Omental fat pad (tissue), 4 donors: Measurements from ENCODE around the gene SLAMF6. TPM values are rescaled to one million over a fixed set of nuclear protein-coding genes. Genes with fewer than 3 reads are reported as not detected.
"Not testable (repeated sequence)": the region's sequence is repeated elsewhere in the genome, so short reads cannot be mapped to it uniquely, and the experiment has no call there.

Experiments
- ATAC-seq: fragments of 150-250 bp; one replicate; pipeline ENCODE4 v1.9.1; 2016; ENCODE audit warnings: mild to moderate bottlenecking, moderate library complexity; ENCODE audit not compliant: low FRiP score
- DNase-seq: peaks from one replicate; pipeline ENCODE4 v3.0.0-alpha.2; 2019; ENCODE audit warnings: low spot score
- CTCF ChIP-seq, 3 donors: fragments of 450-650 bp; IDR thresholded peaks; one replicate each; pipeline ENCODE4 v1.5.1; 2016 to 2017; ENCODE audit warnings: antibody characterized with exemption in 3 of 3, mild to moderate bottlenecking in 3 of 3, moderate library complexity in 2 of 3
- total RNA-seq, 4 donors: library from RNA; depleted of rRNA; stranded (reverse); fragments of >200 nt; gene quantifications; one replicate each; pipeline ENCODE4 v1.1.0, GENCODE V29; 2016

The SLAMF6 gene
- total RNA-seq, 4 donors from 2014 or later: 1.5 to 4.9 (median 2.9) TPM

GRCh38 chr1:160519642-160520435, 3.2 kb downstream of the SLAMF6 start:
- DNase-seq: no peak
- no peak for TF ChIP-seq CTCF (IDR thresholded peaks at IDR 0.05)
- ATAC-seq: no peak

DNA sequence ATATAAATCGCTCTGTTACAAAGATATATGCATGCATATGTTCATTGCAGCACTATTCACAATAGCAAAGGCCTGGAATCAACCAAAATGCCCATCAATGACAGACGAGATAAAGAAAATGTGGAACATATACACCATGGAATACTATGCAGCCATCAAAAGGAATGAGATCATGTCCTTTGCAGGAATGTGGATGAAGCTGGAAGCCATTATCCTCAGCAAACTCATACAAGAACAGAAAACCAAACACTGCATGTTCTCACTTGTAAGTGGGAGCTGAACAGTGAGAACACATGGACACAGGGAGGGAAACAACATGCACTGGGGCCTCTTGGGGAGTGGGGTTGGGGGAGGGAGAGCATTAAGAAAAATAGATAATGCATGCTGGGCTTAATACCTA, 5.5 kb downstream of the SLAMF6 start:
- not testable (repeated sequence) for DNase-seq, ATAC-seq

DNA sequence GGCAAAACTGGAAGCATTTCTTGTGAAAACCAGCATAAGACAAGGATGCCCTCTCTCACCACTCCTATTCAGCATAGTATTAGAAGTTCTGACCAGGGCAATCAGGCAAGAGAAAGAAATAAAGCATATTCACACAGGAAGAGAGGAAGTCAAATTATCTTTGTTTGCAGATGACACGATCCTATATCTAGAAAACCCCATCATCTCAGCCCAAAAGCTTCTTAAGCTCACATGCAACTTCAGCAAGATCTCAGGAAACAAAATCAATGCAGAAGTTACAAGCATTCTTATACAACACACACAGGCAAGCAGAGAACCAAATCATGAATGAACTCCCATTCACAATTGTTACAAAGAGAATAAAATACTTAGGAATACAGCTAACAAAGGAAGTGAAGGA, 7.1 kb downstream of the SLAMF6 start:
- DNase-seq, ATAC-seq: not testable (repeated sequence)

DNA sequence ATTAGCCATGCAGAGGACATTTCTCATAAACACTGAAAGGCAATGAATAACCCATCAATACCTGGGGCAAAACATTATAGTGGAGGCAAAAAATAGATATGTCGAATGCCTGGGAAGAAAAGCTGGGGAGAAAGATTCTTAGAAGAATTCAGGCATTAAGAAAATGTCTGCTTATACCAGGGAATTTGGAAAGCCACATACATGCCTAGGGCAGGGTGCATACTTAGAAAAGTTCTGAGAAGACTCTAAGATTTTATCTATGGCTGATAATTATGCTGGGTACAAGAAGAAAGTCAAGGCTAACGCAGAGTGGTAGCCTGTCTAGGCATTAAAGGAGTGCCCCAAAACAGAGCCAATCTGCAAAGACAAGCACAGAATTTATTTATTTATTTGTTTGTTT, 18.4 kb downstream of the SLAMF6 start:
- DNase-seq (no peak), ATAC-seq (no peak)
- TF ChIP-seq CTCF (IDR thresholded peaks at IDR 0.05): no peak

DNA sequence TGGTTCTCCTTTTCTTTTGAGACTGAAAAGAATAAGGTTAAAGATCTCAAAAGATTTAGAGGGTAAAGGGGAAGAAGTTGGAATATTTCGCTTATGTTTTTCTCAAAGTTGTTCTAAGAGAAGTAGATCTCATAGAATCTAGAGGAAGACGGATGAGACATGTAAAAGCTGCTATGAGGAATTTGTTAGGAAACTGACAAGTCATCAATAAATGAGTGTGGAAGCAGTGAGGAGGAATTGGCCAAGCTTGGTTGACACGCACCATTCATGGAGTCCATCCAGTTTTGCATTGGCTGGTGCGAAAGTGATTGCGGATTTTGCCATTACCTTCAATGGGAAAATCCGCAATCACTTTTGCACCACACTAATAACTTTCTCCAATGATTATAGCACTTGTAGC, 20.0 kb downstream of the SLAMF6 start:
- no peak for TF ChIP-seq CTCF (IDR thresholded peaks at IDR 0.05)
- ATAC-seq (no peak), DNase-seq (no peak)

DNA sequence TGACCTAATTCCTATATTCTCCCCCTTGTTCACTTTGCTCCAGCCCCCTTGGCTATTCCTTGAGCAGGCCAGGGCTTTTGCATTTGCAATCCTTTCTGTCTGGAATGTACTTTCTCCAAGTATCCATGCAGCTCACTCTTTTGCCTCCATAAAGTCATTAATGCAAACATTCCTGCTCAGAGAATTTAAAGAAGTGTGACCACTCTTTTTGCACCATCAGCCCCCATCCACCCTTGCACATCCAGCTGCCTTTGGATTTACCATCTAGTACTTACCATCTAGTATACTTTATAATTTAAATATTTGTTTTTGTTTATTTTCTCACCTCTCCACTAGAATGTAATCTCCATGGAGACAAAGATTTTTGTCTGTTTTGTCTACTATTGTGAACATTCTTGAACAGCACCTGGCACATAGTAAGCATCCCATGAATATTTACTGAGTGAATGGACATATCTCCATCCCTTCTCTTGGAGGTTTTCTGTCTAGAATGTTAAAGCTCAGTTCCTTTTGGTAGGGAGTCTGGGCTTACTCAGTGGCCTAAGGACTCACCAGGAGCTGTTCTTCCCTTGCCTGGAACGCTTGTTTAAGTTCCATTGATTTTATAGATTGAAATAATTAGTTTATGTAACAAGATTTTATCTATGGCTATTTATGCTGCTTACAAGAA, 22.6 kb downstream of the SLAMF6 start:
- ATAC-seq: no peak
- DNase-seq: no peak
- no peak for TF ChIP-seq CTCF (IDR thresholded peaks at IDR 0.05)

GRCh38 chr1:160499631-160500030, 23.4 kb downstream of the SLAMF6 start:
- TF ChIP-seq CTCF (IDR thresholded peaks at IDR 0.05): no peak
- ATAC-seq (no peak), DNase-seq (no peak)

DNA sequence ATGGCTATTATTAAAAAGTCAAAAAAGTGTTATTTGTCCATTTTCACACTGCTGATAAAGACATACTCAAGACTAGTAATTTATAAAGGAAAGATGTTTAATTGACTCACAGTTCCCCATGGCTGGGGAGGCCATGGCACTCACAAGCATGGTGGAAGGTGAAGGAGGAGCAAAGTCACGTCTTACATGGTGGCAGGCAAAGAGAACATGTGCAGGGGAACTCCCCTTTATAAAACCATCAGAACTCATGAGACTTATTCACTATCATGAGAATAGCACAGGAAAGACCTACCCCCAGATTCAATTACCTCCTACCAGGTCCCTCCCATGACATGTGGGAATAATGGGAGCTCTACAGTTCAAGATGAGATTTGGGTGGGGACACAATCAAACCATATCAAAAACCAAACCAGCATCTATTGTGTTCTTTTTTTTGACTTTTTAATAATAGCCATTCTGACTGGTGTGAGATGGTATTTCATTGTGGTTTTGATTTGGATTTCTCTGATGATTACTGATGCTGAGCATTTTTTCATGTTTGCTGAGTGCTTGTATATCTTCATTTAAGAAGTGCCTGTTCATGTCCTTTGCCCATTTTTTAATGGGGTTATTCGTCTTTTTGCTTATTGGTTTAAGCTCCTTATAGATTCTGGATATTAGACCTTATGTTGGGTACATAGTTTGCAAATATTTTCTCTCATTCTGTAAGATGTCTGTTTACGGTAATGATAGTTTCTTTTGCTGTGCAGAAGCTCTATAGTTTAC, 24.6 kb downstream of the SLAMF6 start:
- DNase-seq, ATAC-seq: not testable (repeated sequence)
